BJ (cell line): Measurements from ENCODE around the gene IL1R1. TPM values are rescaled to one million over a fixed set of nuclear protein-coding genes. Genes with fewer than 3 reads are reported as not detected.

ENCODE experiments used
- CTCF ChIA-PET: fragments of 350-600 bp; formaldehyde crosslinking; extraction: SDS; loops from one replicate; lab custom pipeline; 2021; ENCODE audit warnings: antibody characterized with exemption, inconsistent platforms; lab: Yijun Ruan, JAX
- POLR2A ChIA-PET: fragments of 300-600 bp; sonication (Branson Sonifier 250); formaldehyde crosslinking; extraction: SDS; loops from one replicate; lab custom pipeline; 2021; ENCODE audit warnings: antibody characterized with exemption; lab: Charles Lee
- DNase-seq: peaks from one replicate; pipeline ENCODE4 v3.0.0-alpha.2; 2011; ENCODE audit warnings: low read depth
- H3K27me3 ChIP-seq: 2 replicates; pipeline ENCODE4 v1.6.0; 2011; ENCODE audit warnings: low read length; ENCODE audit not compliant: control insufficient read depth, insufficient read depth
- H3K36me3 ChIP-seq: 2 replicates; pipeline ENCODE4 v1.5.1; 2011; ENCODE audit warnings: low read length; ENCODE audit not compliant: control insufficient read depth, insufficient read depth
- H3K4me3 ChIP-seq: 2 replicates; pipeline ENCODE4 v1.5.1; 2011; ENCODE audit warnings: low read depth, mild to moderate bottlenecking, control low read depth, low read length
- polyA plus RNA-seq: library from polyadenylated mRNA; depleted of rRNA; stranded (reverse); fragments of >200 nt; gene quantifications from 2 replicates; pipeline ENCODE4 v1.2.3, GENCODE V29; 2011; rRNA removed
- TF ChIP-seq, protein P1 (sequence below): IDR thresholded peaks from 2 replicates; pipeline ENCODE4 v1.5.1; 2011; ENCODE audit warnings: low read depth, mild to moderate bottlenecking, control low read depth, inconsistent platforms, low read length, moderate library complexity; ENCODE audit not compliant: insufficient read depth

Gene IL1R1
- polyA plus RNA-seq, 1 experiment, result 37.3 TPM

GRCh38 chr2:102229141-102229769, 86.7 kb downstream of the IL1R1 start:
- CTCF ChIA-PET, result interaction anchor here (1.0 kb wide), 1 partner anchor 346 kb away, joined by 3 read pairs; no protein-coding TSS in a partner anchor
- Histone ChIP-seq H3K27me3 (no peaks in the 10 kb centered on the region), H3K36me3 (no peaks in the 10 kb centered on the region), H3K4me3 (no peak overlapping the region)
- POLR2A ChIA-PET, result no interaction called here
- no peak for DNase-seq
- TF ChIP-seq, protein P1, sequence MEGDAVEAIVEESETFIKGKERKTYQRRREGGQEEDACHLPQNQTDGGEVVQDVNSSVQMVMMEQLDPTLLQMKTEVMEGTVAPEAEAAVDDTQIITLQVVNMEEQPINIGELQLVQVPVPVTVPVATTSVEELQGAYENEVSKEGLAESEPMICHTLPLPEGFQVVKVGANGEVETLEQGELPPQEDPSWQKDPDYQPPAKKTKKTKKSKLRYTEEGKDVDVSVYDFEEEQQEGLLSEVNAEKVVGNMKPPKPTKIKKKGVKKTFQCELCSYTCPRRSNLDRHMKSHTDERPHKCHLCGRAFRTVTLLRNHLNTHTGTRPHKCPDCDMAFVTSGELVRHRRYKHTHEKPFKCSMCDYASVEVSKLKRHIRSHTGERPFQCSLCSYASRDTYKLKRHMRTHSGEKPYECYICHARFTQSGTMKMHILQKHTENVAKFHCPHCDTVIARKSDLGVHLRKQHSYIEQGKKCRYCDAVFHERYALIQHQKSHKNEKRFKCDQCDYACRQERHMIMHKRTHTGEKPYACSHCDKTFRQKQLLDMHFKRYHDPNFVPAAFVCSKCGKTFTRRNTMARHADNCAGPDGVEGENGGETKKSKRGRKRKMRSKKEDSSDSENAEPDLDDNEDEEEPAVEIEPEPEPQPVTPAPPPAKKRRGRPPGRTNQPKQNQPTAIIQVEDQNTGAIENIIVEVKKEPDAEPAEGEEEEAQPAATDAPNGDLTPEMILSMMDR, result no peak

Other genes starting within 250 kb of the IL1R1 start
- not detected in 2 replicates for gene IL1R2, start 150.8 kb upstream of the IL1R1 start, polyA plus RNA-seq
- 0.09 and 0.11 TPM in 2 replicates for gene IL1RL2, start 44.3 kb downstream of the IL1R1 start, polyA plus RNA-seq
- not detected in 2 replicates for gene IL1RL1, start 168.8 kb downstream of the IL1R1 start, polyA plus RNA-seq
- 0.11 TPM in 1 of 2 replicates, not detected in the other for gene IL18R1, start 213.1 kb downstream of the IL1R1 start, polyA plus RNA-seq